Tibial nerve (tissue), 4 donors: ENCODE results near the gene RBP3. TPM values are rescaled to one million over a fixed set of nuclear protein-coding genes. Genes with fewer than 3 reads are reported as not detected.

Experiments used
- DNase-seq, 2 donors: peaks; one replicate each; pipeline ENCODE4 v3.0.0-alpha.2; 2019; ENCODE audit warnings: low spot score in 2 of 2
- H3K27ac ChIP-seq, 4 donors: fragments of 200-600 bp; sonication (generic) in 3 of 4; one replicate each; pipeline ENCODE4 v1.5.1; 2017 to 2019; ENCODE audit warnings: mild to moderate bottlenecking in 1 of 4
- H3K27me3 ChIP-seq, 2 donors: fragments of 200-600 bp; sonication (generic) in 1 of 2; one replicate each; pipeline versions ENCODE4 v1.5.1 to v1.6.0; 2017 to 2019
- H3K36me3 ChIP-seq, 3 donors: fragments of 200-600 bp; sonication (generic); one replicate each; pipeline ENCODE4 v1.5.1; 2018 to 2019
- H3K4me1 ChIP-seq, 4 donors: fragments of 200-600 bp; sonication (generic) in 3 of 4; one replicate each; pipeline ENCODE4 v1.5.1; 2017 to 2019
- H3K4me3 ChIP-seq, 4 donors: fragments of 200-600 bp; sonication (generic) in 3 of 4; one replicate each; pipeline ENCODE4 v1.5.1; 2017 to 2019; ENCODE audit warnings: mild to moderate bottlenecking in 1 of 4, moderate library complexity in 1 of 4
- H3K9me3 ChIP-seq, 4 donors: fragments of 200-600 bp; sonication (generic) in 3 of 4; one replicate each; pipeline ENCODE4 v1.5.1; 2017 to 2019
- EP300 ChIP-seq, 2 donors: sonication (generic); formaldehyde crosslinking; IDR thresholded peaks; one replicate each; pipeline ENCODE4 v1.6.1; 2017; ENCODE audit warnings: antibody characterized with exemption in 2 of 2, mild to moderate bottlenecking in 1 of 2
- POLR2A ChIP-seq, 2 donors: fragments of 450-650 bp; IDR thresholded peaks; one replicate each; pipeline ENCODE4 v1.6.1; 2017; ENCODE audit warnings: antibody characterized with exemption in 2 of 2, mild to moderate bottlenecking in 2 of 2, moderate library complexity in 2 of 2
- WGBS, 2 donors: methylation state at CpG; one replicate each; pipeline ENCODE4 v1.1.5; 2018; 5-methylcytosine and 5-hydroxymethylcytosine counted together
- total RNA-seq, 4 donors: library from RNA; depleted of rRNA; stranded (reverse); fragments of >200 nt; gene quantifications; one replicate each; pipeline ENCODE4 v1.1.0, GENCODE V29; 2016
- TF ChIP-seq, protein P1 (sequence below), 5 experiments: fragments of 200-600 bp in 3 of 5; fragments of 450-650 bp in 2 of 5; sonication (generic) in 3 of 5; IDR thresholded peaks; one replicate each; pipeline ENCODE4 v1.5.1; 2016 to 2019; ENCODE audit warnings: antibody characterized with exemption in 5 of 5, mild to moderate bottlenecking in 3 of 5, moderate library complexity in 2 of 5

The RBP3 gene
- total RNA-seq, 4 donors from 2014 or later: not detected

DNA sequence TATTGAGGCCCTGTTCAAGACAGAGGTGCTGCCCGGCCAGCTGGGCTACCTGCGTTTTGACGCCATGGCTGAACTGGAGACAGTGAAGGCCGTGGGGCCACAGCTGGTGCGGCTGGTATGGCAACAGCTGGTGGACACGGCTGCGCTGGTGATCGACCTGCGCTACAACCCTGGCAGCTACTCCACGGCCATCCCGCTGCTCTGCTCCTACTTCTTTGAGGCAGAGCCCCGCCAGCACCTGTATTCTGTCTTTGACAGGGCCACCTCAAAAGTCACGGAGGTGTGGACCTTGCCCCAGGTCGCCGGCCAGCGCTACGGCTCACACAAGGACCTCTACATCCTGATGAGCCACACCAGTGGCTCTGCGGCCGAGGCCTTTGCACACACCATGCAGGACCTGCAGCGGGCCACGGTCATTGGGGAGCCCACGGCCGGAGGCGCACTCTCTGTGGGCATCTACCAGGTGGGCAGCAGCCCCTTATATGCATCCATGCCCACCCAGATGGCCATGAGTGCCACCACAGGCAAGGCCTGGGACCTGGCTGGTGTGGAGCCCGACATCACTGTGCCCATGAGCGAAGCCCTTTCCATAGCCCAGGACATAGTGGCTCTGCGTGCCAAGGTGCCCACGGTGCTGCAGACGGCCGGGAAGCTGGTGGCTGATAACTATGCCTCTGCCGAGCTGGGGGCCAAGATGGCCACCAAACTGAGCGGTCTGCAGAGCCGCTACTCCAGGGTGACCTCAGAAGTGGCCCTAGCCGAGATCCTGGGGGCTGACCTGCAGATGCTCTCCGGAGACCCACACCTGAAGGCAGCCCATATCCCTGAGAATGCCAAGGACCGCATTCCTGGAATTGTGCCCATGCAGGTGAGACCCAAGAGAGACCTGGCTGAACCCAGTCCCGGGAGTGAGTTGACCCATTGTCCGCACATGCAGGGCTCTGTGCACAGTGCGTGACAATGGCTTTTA, 2.8 kb downstream of the RBP3 start:
- DNase-seq: no peak
- no peaks in the 10 kb centered on the region for H3K27me3 ChIP-seq
- H3K9me3 ChIP-seq: no peaks in the 10 kb centered on the region
- no peaks in the 10 kb centered on the region for H3K4me1 ChIP-seq
- H3K36me3 ChIP-seq: no peaks in the 10 kb centered on the region
- no peak for TF ChIP-seq EP300 (IDR thresholded peaks at IDR 0.05)
- TF ChIP-seq POLR2A (IDR thresholded peaks at IDR 0.05): no peak
- 88 to 95% methylated on average over 6 to 29 of the region's 39 CpGs for WGBS, 2 donors
- no peak overlapping the region for H3K4me3 ChIP-seq
- no peak overlapping the region for H3K27ac ChIP-seq

DNA sequence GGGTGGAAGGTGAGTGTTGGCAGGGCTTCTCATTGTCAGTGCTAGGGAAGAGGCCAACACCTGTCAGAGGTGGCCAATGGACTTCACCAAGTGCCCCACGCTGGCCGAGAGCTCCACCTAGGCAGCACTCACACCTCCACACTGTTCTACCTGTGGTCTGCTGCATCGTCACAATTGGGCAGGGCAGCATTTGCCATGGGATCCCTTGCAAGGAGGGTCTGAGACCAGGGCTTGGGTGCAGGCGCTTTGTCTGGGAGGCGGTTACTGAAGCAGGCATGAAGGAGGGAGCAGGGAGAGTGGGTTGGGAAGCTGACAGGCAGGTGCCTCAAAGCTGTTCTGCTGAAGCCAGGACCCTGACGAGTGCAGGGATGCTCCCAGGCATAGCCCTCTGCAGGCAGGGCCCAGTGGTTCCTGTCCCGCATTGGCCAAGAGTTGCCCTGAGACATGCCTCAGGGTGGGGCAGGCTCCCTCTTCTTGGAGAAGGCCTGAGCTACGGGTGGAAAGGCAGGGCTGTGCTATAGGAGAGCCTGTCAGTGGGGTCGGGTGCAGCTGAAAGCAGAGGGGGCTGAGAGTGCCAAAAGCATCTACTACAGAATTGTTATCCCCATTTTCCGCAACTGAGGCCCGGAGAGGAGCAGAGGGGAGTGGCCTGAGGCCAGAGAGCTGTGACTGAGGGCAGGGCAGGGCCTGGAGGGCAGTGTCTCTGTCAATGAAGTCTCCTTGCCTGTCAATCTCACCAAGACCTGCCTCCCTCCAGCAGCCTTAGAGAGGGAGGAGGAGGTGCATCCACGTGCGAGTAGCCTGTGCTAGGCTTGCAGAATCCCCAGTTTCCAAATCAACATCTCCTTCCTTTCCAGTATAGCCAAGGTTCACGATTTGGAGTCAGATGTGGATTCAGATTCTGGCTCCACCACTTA, 4.0 kb downstream of the RBP3 start:
- TF ChIP-seq EP300 (IDR thresholded peaks at IDR 0.05): no peak
- TF ChIP-seq POLR2A (IDR thresholded peaks at IDR 0.05): no peak
- TF ChIP-seq, protein P1, sequence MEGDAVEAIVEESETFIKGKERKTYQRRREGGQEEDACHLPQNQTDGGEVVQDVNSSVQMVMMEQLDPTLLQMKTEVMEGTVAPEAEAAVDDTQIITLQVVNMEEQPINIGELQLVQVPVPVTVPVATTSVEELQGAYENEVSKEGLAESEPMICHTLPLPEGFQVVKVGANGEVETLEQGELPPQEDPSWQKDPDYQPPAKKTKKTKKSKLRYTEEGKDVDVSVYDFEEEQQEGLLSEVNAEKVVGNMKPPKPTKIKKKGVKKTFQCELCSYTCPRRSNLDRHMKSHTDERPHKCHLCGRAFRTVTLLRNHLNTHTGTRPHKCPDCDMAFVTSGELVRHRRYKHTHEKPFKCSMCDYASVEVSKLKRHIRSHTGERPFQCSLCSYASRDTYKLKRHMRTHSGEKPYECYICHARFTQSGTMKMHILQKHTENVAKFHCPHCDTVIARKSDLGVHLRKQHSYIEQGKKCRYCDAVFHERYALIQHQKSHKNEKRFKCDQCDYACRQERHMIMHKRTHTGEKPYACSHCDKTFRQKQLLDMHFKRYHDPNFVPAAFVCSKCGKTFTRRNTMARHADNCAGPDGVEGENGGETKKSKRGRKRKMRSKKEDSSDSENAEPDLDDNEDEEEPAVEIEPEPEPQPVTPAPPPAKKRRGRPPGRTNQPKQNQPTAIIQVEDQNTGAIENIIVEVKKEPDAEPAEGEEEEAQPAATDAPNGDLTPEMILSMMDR (IDR thresholded peaks at IDR 0.05): no peak
- Histone ChIP-seq H3K4me1 (no peaks in the 10 kb centered on the region), H3K4me3 (no peak overlapping the region), H3K36me3 (no peaks in the 10 kb centered on the region), H3K9me3 (no peaks in the 10 kb centered on the region), H3K27ac (no peak overlapping the region), H3K27me3 (no peaks in the 10 kb centered on the region)
- WGBS, 2 donors: 79 to 83% methylated on average over 11 to 13 of the region's 14 CpGs
- no peak for DNase-seq

DNA sequence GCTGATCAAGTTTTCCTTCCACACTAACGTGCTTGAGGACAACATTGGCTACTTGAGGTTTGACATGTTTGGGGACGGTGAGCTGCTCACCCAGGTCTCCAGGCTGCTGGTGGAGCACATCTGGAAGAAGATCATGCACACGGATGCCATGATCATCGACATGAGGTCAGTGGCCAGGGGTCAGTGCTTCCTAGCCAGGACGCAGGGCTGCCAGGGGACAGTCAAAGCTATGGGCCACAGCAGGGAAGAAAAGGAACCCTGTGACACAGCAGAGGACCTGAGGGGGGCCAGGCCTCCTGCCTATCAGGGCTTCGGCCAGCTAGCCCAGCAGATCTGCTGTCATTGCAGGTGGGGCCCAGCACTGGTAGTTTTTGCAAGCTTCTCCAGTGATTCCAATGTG, 5.2 kb downstream of the RBP3 start:
- Histone ChIP-seq H3K9me3 (no peaks in the 10 kb centered on the region), H3K27ac (no peak overlapping the region), H3K4me1 (no peaks in the 10 kb centered on the region), H3K27me3 (no peaks in the 10 kb centered on the region), H3K36me3 (no peaks in the 10 kb centered on the region), H3K4me3 (no peak overlapping the region)
- DNase-seq: no peak
- TF ChIP-seq, protein P1 (IDR thresholded peaks at IDR 0.05): no peak
- TF ChIP-seq POLR2A (IDR thresholded peaks at IDR 0.05) (no peak), EP300 (IDR thresholded peaks at IDR 0.05) (no peak)
- WGBS, 2 donors: 84 to 88% methylated on average over 6 of the region's 6 CpGs

DNA sequence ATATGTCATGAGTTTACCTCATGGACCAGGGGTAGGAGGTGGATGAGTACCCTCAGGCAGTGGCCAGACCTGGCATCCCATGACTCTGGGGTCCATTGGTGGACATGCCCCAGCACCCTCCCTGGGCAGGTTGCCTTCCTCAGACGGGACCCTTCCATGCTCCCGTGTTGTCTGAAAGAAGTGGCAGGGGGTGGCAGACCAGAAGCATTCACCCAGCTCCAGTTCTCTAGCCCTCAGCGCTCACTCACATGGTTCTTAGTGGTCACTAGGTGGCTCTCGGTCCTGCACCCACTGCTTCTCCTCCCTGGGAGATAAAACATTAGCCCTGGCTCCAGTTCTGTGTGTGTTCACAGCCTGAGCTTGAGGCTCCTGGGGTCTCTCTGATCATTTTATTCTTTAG, 6.0 kb downstream of the RBP3 start:
- no peak for DNase-seq
- H3K27me3 ChIP-seq: no peaks in the 10 kb centered on the region
- WGBS, 2 donors: 55 to 65% methylated on average over 4 of the region's 4 CpGs

DNA sequence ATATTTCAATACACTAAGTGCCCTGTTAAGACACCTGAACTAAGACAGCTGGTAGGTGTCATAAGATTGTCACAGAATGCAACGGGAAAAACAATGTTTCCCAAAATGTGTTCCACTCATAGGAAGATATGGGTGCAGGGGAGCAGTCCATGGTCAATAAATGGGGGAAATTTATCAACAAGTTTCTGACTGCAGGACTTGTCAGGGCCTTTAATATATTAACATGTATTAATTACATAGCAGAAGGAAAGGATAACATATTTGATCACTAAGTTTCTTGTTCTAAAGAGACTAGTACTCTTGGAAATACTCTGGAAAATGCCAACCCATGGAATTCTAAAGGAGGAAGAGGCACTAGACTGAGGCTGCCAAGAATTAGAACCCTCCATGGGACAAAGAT, 6.7 kb downstream of the RBP3 start:
- Histone ChIP-seq H3K36me3 (no peaks in the 10 kb centered on the region), H3K27me3 (no peaks in the 10 kb centered on the region), H3K4me3 (no peak overlapping the region), H3K9me3 (no peaks in the 10 kb centered on the region), H3K4me1 (no peaks in the 10 kb centered on the region), H3K27ac (no peak overlapping the region)
- no peak for DNase-seq
- 93 to 96% methylated on average over 1 of the region's 1 CpG for WGBS, 2 donors
- no peak for TF ChIP-seq POLR2A (IDR thresholded peaks at IDR 0.05)
- no peak for TF ChIP-seq EP300 (IDR thresholded peaks at IDR 0.05)
- TF ChIP-seq, protein P1 (IDR thresholded peaks at IDR 0.05): no peak

More for the DNA sequence above, 6.0 kb downstream of the RBP3 start:
- Histone ChIP-seq H3K27ac (no peak overlapping the region), H3K4me1 (no peaks in the 10 kb centered on the region), H3K4me3 (no peak overlapping the region), H3K9me3 (no peaks in the 10 kb centered on the region), H3K36me3 (no peaks in the 10 kb centered on the region)
- TF ChIP-seq, protein P1 (IDR thresholded peaks at IDR 0.05): no peak
- no peak for TF ChIP-seq EP300 (IDR thresholded peaks at IDR 0.05)
- TF ChIP-seq POLR2A (IDR thresholded peaks at IDR 0.05): no peak
